DMS 273 (cell line): ENCODE data around the gene MAMDC4.

ENCODE experiments used
- DNase-seq: peaks from one replicate; lab custom pipeline; 2025; ENCODE audit not compliant: unreplicated experiment; lab: John Stamatoyannopoulos, UW

Gene MAMDC4

GRCh38 chr9:136885950-136886578, 33.9 kb downstream of the MAMDC4 start, which contains the start of gene TRAF2:
Gene TRAF2, plus strand, starts transcription at chr9:136886516. Its CDS starts 12,225 bp downstream, at chr9:136898741.
- DNase-seq, result peak; percentile 99

DNA sequence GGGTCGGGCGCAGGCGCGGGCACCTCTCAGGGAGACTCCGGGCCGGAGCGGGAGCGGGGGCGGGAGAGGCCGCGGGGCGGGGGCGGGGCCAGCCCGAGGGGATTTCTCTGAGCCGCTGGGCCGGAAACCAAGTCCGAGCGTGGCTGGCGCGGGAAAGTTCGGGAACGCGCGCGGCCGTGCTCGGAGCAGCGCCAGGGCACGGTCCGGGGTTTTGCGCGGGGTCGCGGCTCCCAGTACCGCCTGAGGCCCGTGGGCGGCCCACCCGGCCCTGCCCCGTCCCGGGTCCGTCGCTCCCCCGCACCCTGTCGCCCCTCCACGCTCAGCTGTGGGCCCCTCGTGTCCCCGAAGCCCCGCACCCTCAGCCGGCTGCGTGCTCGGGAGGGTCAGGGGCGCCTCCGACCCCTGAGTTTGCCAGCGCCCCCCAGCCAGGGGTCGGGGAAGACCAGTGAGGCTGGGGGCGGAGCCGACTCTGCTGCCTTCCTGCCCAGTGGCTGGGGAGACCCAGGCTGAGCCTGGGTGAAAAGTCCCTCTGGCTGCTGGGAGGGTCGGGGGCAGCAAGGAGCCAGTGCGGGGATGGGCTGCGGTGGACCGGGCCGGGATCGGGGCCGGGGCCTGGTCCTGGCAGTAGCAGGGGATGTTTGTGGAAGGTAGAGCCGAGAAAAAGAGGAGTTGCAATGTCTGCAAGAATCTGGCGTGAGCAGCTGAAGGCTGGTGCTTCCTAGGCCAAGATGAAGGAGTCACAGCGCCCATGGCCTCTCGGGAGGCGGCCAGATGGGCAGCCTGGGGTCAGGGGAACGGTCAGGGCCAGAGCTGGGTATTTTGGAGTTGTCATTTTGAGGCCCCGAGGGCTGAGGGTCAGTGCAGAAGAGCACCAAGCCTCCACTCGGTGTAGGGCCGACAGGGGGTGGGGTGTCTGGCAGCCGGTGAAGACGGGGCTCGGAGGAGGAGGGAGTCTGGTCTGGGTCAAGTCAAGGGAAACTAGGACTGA, 34.8 kb downstream of the MAMDC4 start:
- DNase-seq, result peak; percentile 42

- DNase-seq, result no peak
Observed at GRCh38 chr9:136888454-136888853, 36.3 kb downstream of the MAMDC4 start.

DNA sequence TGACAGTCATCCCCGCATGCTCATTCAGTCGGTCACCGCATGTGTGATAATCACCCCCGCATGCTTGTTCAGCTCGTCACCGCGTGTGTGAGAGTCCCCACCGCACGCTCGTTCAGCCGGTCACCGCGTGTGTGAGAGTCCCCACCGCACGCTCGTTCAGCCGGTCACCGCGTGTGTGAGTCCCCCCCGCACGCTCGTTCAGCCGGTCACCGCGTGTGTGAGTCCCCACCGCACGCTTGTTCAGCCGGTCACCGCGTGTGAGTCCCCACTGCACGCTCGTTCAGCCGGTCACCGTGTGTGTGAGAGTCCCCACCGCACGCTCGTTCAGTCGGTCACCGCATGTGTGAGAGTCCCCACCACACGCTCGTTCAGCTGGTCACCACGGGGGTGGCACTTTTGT, 37.7 kb downstream of the MAMDC4 start:
- no peak for DNase-seq

- no peak for DNase-seq
Observed at GRCh38 chr9:136890661-136891060, 38.5 kb downstream of the MAMDC4 start.

- no peak for DNase-seq
Observed at GRCh38 chr9:136896027-136896426, 43.9 kb downstream of the MAMDC4 start.

DNA sequence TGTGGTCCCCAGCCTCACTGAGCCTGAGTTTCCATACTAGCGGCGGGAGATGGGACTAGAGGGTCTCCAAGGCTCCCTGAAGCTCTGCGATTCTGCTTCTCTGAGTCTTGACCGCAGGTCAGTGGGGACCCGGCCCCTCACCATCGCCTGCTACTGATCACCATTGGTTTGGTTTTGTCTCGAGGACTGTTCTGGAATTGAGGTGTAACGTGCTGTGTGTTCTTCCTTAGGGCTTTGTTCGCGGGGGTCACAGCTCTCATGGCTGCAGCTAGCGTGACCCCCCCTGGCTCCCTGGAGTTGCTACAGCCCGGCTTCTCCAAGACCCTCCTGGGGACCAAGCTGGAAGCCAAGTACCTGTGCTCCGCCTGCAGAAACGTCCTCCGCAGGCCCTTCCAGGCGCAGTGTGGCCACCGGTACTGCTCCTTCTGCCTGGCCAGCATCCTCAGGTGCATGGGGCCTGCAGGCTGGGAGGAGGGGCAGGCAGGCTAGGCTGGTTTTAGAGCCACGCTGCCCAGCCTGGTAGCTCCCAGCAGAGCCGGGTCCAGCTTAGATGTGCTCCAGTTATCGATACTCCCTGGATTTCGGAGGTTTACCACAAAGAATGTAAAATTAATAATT, 46.4 kb downstream of the MAMDC4 start:
- no peak for DNase-seq

- DNase-seq, result no peak
Observed at GRCh38 chr9:136899196-136899595, 47.0 kb downstream of the MAMDC4 start.

DNA sequence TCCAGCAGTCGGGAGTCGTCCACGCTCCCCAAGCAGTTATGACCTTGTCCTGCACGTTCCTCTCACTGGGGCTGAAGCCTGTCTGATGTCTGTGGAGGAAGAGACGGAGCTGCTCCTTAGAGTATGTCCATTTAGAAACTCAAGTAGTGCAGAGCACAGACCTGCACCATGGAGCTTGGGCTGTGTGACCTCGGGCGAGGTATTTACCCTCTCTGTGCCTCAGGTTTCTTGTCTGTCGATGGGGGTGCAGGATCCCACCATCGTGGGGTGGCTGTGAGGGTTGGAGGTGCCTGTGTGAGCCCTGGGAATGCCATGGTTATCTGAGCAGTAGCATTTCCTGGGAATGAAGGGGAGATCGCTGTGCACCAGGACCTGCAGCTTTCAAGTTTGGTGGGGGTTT, 48.4 kb downstream of the MAMDC4 start:
- no peak for DNase-seq

DNA sequence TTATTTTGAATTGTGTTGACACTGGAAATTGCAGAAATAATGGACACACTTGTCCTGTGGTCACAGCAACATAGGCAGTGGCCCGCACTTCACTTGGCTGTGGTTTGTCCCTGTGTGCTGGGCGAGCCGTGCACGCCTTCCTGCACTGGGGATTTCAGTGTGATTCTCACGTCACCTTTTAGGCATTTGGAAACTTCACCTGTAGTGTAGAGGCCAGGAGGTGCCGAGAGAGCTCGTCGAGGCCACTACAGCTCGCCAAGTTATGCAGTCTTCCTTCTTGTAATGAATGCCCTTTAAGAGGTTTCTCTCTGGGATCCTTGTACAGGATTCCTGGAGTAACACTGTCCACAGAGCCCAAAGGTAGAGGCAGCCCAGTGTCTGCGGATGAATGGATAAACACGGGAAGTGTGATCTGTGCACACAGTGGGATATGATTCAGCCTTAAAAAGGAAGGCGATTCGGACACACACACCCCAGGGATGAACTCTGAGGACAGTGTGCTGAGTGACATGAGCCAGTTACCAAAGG, 48.9 kb downstream of the MAMDC4 start:
- DNase-seq, result no peak

DNA sequence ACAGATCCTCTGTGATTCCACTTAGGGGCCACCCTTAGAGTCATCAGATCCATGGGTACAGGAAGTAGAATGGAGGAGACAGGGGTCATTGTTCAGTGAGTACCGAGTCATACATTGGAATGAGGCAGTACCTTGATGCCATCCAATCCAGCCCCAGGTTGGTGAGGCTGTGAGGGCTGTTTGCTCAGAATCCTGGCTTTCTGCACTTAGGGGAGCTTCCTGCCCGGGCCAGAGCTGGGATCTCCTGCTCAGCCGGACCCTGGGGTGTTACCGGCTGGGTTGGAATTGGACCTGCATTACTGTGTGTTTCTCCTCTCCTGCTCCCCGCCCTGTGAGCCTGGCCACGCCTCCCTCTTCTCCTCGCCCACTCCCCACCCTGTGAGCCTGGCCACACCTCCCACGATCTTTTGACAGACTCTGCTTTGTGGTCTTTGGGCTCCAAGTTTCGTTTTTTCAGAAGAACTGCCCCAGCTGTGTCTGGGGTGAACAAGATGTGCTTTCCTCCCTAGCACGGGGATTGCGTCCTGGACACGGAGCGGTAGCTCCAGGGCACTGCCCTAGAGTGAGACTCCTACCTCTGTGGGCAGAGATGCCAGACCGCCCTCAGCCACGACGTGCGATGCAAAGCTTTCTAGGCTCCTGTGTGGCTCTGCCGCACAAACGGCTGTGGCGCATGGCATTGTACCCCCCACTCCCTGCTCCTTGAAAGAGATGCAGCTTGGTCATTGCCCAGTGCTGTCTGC, 49.5 kb downstream of the MAMDC4 start:
- DNase-seq, result no peak

GRCh38 chr9:136902259-136902821, 50.2 kb downstream of the MAMDC4 start:
- no peak for DNase-seq

- DNase-seq, result peak; percentile 33
Observed at GRCh38 chr9:136903041-136903554, 51.0 kb downstream of the MAMDC4 start.

DNA sequence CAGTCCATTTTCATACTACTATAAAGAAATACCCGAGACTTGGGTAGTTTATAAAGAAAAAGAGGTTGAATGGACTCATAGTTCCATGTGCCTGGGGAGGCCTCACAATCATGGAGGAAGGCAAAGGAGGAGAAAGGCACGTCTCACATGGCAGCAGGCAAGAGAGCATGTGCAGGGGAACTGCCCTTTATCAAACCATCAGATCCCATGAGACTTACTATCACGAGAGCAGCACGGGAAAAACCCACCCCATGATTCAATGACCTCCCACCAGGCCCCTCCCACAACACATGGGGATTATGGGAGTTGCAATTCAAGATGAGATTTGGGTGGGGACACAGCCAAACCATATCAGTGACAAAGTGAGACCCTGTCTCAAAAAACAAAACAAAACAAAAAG, 54.1 kb downstream of the MAMDC4 start:
- no peak for DNase-seq

DNA sequence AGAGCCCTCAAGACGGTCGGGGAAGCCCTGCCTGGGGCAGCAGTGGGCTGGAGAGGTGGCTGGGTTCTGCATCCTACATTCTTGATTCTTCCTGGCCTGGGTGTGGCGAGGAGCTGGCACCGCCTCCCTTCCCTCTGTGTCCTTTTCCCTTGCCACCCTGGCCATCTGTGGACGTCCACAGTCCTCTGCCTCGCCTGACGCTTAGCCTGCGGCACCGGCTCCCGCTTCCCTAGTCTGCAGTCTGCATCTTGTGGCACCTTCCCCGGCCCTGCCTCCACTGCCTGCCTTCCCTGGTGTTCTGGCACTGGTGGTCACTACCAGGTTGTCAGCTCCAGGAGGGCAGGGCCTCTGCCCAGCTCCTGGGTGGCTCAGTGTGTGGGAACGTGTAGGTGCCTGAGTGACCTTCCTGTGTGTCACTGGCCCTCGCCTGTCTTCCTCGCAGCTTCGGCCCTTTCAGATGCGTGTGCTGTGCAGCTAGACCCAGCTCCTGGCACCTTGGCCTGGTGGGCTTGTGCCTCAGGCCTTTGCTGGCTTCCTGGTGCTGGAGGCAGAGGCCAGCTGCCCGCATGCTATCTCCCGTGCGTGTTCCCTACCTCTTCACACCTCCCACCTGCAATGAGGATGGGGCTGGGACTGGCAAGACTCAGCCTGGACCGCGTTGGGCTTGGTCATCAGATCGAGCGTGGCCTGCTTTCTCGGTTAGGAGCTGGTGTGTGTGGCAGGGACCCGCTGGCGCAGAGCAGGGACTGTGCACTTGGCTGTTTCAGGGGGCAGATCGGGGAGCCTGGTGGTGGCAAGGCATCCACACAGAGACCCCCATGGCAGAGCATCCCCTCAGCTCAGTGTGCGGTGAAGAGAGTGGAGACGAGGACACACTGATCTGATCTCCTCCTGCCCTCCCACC, 55.1 kb downstream of the MAMDC4 start:
- DNase-seq, result no peak
